COLO668 (cell line): Measurements from ENCODE around the gene MARS1.

Experiments
- DNase-seq: peaks from one replicate; lab custom pipeline; 2025; ENCODE audit not compliant: unreplicated experiment; lab: John Stamatoyannopoulos, UW

MARS1 gene

GRCh38 chr12:57456737-57457490 lies 31.0 kb upstream of the MARS1 start:
- DNase-seq, result no peak

GRCh38 chr12:57458665-57459054 lies 29.2 kb upstream of the MARS1 start:
- no peak for DNase-seq

- DNase-seq, result peak; percentile 87
These were observed 28.7 kb upstream of the MARS1 start for GRCh38 chr12:57459055-57459749.

- peak; percentile 35 for DNase-seq
These were observed 28.0 kb upstream of the MARS1 start, which contains the start of gene GLI1 for GRCh38 chr12:57459750-57460467. TSS of gene GLI1 (plus strand) at chr12:57459785. CDS start at chr12:57463692, 3,907 bp downstream.

- no peak for DNase-seq
These were observed 27.4 kb upstream of the MARS1 start for GRCh38 chr12:57460468-57460784.

GRCh38 chr12:57460841-57461275 lies 27.0 kb upstream of the MARS1 start:
- no peak for DNase-seq

- peak; percentile 7 for DNase-seq
These were observed 26.5 kb upstream of the MARS1 start for GRCh38 chr12:57461276-57461916.

GRCh38 chr12:57461917-57462250 lies 26.0 kb upstream of the MARS1 start:
- no peak for DNase-seq

- DNase-seq, result peak; percentile 80
These were observed 25.5 kb upstream of the MARS1 start for GRCh38 chr12:57462251-57462911.

GRCh38 chr12:57462912-57463253 lies 25.0 kb upstream of the MARS1 start:
- no peak for DNase-seq

GRCh38 chr12:57464569-57464968 lies 23.3 kb upstream of the MARS1 start:
- DNase-seq, result no peak

- DNase-seq, result no peak
These were observed 22.7 kb upstream of the MARS1 start for GRCh38 chr12:57465030-57465746.

GRCh38 chr12:57465747-57466505 lies 21.9 kb upstream of the MARS1 start:
- no peak for DNase-seq

GRCh38 chr12:57467212-57467874 lies 20.5 kb upstream of the MARS1 start:
- DNase-seq, result no peak

- DNase-seq, result no peak
These were observed 20.0 kb upstream of the MARS1 start for GRCh38 chr12:57467915-57468314.

GRCh38 chr12:57469296-57470164 lies 18.3 kb upstream of the MARS1 start:
- DNase-seq, result no peak

- no peak for DNase-seq
These were observed 17.4 kb upstream of the MARS1 start for GRCh38 chr12:57470286-57470969.
